HL-60 (cell line): ENCODE data around the gene WNK1.

Experiments
- CTCF ChIP-seq: IDR thresholded peaks from one replicate; pipeline ENCODE4 v1.5.1; 2011; ENCODE audit warnings: low read length, control low read depth, inconsistent platforms; ENCODE audit not compliant: insufficient read depth
- GABPA ChIP-seq: IDR thresholded peaks from 2 replicates; pipeline ENCODE4 v1.6.1; 2012; ENCODE audit warnings: low read depth
- POLR2AphosphoS5 ChIP-seq: IDR thresholded peaks from 2 replicates; pipeline ENCODE4 v1.6.1; 2012; ENCODE audit warnings: low read depth
- REST ChIP-seq: IDR thresholded peaks from 2 replicates; pipeline ENCODE4 v1.6.1; 2012; ENCODE audit warnings: low read depth; ENCODE audit not compliant: insufficient replicate concordance
- SPI1 ChIP-seq: IDR thresholded peaks from 2 replicates; pipeline ENCODE4 v1.6.1; 2012; ENCODE audit warnings: low read depth, mild to moderate bottlenecking, borderline replicate concordance

GRCh38 chr12:862303-862911 is 110.0 kb downstream of the WNK1 start:
- TF ChIP-seq POLR2AphosphoS5: no peak
- TF ChIP-seq CTCF: no peak
- no peak for TF ChIP-seq GABPA
- no peak for TF ChIP-seq SPI1
- TF ChIP-seq REST: no peak
